ENCODE data around the gene BLTP1. TPM values are rescaled to one million over a fixed set of nuclear protein-coding genes. Genes with fewer than 3 reads are reported as not detected.

BLTP1 gene
- total RNA-seq, 1 donor from 2014 or later = 37.7 TPM

- no peak overlapping the region for H3K4me3 Mint-ChIP-seq
- no peak overlapping the region for H3K27ac Mint-ChIP-seq (ENCODE audit: unreplicated experiment)
- peaks cover 12% of the 10 kb centered on the region for H3K4me1 Mint-ChIP-seq
- no peaks in the 10 kb centered on the region for H3K9me3 Mint-ChIP-seq
- TF ChIP-seq, protein P1, sequence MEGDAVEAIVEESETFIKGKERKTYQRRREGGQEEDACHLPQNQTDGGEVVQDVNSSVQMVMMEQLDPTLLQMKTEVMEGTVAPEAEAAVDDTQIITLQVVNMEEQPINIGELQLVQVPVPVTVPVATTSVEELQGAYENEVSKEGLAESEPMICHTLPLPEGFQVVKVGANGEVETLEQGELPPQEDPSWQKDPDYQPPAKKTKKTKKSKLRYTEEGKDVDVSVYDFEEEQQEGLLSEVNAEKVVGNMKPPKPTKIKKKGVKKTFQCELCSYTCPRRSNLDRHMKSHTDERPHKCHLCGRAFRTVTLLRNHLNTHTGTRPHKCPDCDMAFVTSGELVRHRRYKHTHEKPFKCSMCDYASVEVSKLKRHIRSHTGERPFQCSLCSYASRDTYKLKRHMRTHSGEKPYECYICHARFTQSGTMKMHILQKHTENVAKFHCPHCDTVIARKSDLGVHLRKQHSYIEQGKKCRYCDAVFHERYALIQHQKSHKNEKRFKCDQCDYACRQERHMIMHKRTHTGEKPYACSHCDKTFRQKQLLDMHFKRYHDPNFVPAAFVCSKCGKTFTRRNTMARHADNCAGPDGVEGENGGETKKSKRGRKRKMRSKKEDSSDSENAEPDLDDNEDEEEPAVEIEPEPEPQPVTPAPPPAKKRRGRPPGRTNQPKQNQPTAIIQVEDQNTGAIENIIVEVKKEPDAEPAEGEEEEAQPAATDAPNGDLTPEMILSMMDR (conservative IDR thresholded peaks at IDR 0.05) = no peak
- no peak for DNase-seq (ENCODE audit: low read depth, low spot score)
- H3K27me3 Mint-ChIP-seq (ENCODE audit: low read depth) = no peaks in the 10 kb centered on the region
- no peaks in the 10 kb centered on the region for H3K36me3 Mint-ChIP-seq (ENCODE audit: low read depth)
Observed at GRCh38 chr4:122170775-122171174, 18.6 kb downstream of the BLTP1 start.

DNA sequence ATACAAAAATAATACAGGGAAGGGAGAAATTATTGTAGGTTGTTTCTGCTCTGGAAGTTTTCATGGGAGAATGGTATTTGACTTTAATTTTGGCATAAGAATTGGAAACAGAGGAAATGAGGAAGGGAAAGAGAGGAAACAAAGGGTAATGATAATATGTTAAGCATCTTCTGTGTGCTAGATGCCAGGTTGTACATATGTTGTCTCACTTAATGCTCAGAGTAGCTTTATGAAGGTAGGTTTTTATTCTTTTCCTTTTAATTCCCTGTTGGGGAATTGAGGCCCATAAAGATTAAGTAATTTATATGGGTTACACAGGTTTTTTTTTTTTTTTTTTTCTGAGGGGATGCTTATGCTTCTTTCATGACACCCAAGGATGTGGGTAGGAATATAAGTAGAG, 19.2 kb downstream of the BLTP1 start:
- TF ChIP-seq, protein P1 (conservative IDR thresholded peaks at IDR 0.05) = no peak
- no peak overlapping the region for H3K27ac Mint-ChIP-seq (ENCODE audit: unreplicated experiment)

DNA sequence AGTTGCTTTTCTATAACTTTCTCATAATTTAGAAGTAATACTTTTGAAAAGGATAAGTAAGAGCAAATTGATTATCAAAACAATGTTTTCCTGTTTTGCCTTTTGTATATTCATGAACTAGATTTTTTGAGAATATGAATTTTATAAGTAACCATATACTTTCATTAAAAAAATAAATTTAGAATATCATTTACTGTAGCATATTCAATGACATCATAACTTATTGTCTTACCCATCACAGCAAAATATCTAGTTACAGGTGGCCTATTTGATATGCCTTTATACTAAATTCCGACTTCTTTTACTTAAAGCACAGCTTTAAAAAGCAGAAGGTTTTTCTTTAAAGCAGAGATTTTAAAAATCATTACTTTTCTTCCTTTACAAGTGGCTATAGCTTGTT, 20.1 kb downstream of the BLTP1 start:
- peaks cover 12% of the 10 kb centered on the region for H3K4me1 Mint-ChIP-seq
- H3K27ac Mint-ChIP-seq (ENCODE audit: unreplicated experiment) = no peak overlapping the region

More for the DNA sequence above, 19.2 kb downstream of the BLTP1 start:
- H3K4me1 Mint-ChIP-seq = peaks cover 12% of the 10 kb centered on the region
- DNase-seq (ENCODE audit: low read depth, low spot score) = no peak
- H3K27me3 Mint-ChIP-seq (ENCODE audit: low read depth) = no peaks in the 10 kb centered on the region
- no peak overlapping the region for H3K4me3 Mint-ChIP-seq
- no peaks in the 10 kb centered on the region for H3K9me3 Mint-ChIP-seq
- H3K36me3 Mint-ChIP-seq (ENCODE audit: low read depth) = no peaks in the 10 kb centered on the region

GRCh38 chr4:122178961-122179360, 26.8 kb downstream of the BLTP1 start:
- H3K4me1 Mint-ChIP-seq = no peaks in the 10 kb centered on the region
- H3K36me3 Mint-ChIP-seq (ENCODE audit: low read depth) = peaks cover 16% of the 10 kb centered on the region
- H3K4me3 Mint-ChIP-seq = no peak overlapping the region
- no peaks in the 10 kb centered on the region for H3K27me3 Mint-ChIP-seq (ENCODE audit: low read depth)
- no peaks in the 10 kb centered on the region for H3K9me3 Mint-ChIP-seq
- H3K27ac Mint-ChIP-seq (ENCODE audit: unreplicated experiment) = no peak overlapping the region
- DNase-seq (ENCODE audit: low read depth, low spot score) = no peak
- TF ChIP-seq, protein P1 (conservative IDR thresholded peaks at IDR 0.05) = no peak

More for the DNA sequence above, 20.1 kb downstream of the BLTP1 start:
- Mint-ChIP-seq H3K27me3 (ENCODE audit: low read depth) (no peaks in the 10 kb centered on the region), H3K9me3 (no peaks in the 10 kb centered on the region), H3K4me3 (no peak overlapping the region), H3K36me3 (ENCODE audit: low read depth) (peaks cover 7% of the 10 kb centered on the region)
- no peak for DNase-seq (ENCODE audit: low read depth, low spot score)
- TF ChIP-seq, protein P1 (conservative IDR thresholded peaks at IDR 0.05) = no peak

DNA sequence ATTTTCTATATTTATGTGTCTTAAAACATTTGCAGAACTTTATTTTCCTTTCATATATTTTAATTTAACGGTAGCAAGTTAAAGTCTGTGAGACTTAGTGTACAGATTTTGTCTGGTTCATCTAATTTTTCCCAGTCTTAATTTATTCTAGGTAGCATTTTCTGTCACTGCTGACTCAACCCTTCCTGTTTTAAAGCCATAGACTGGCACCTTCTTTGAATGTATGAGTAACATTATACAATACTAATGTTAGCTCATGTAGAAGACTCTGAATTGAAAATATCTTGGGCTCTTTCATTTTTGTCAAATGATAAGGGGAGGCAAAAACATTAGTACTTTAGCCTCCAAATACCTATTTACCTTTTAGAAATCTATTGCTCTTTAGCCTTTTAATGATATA, 43.6 kb downstream of the BLTP1 start:
- Mint-ChIP-seq H3K27ac (ENCODE audit: unreplicated experiment) (no peak overlapping the region), H3K9me3 (no peaks in the 10 kb centered on the region), H3K27me3 (ENCODE audit: low read depth) (no peaks in the 10 kb centered on the region), H3K4me3 (no peak overlapping the region), H3K36me3 (ENCODE audit: low read depth) (peaks cover 8% of the 10 kb centered on the region), H3K4me1 (no peaks in the 10 kb centered on the region)
- no peak for DNase-seq (ENCODE audit: low read depth, low spot score)
- TF ChIP-seq, protein P1 (conservative IDR thresholded peaks at IDR 0.05) = no peak

Other genes with a start within 250 kb of the BLTP1 start
- 0.82 TPM in 2 replicates for gene TRPC3, start 200.3 kb upstream of the BLTP1 start, total RNA-seq
- not detected in 2 replicates for gene ADAD1, start 226.7 kb downstream of the BLTP1 start, total RNA-seq

All from neural crest cell (in vitro differentiated cells).